ENCODE data around the gene SCNN1A.

SCNN1A gene

GRCh38 chr12:6367969-6368892 is 7.1 kb downstream of the SCNN1A start:
- DNase-seq: no peak

- no peak for DNase-seq
These were observed 8.0 kb downstream of the SCNN1A start for GRCh38 chr12:6367065-6367968.

GRCh38 chr12:6364044-6364374 is 11.4 kb downstream of the SCNN1A start:
- no peak for DNase-seq

- no peak for DNase-seq
These were observed 11.9 kb downstream of the SCNN1A start for GRCh38 chr12:6363330-6364043.

GRCh38 chr12:6363010-6363329 is 12.4 kb downstream of the SCNN1A start:
- DNase-seq: no peak

GRCh38 chr12:6362403-6362802 is 13.0 kb downstream of the SCNN1A start:
- DNase-seq: no peak

- no peak for DNase-seq
These were observed 13.5 kb downstream of the SCNN1A start for GRCh38 chr12:6361834-6362233.

GRCh38 chr12:6360578-6361490 is 14.5 kb downstream of the SCNN1A start:
- DNase-seq: no peak

GRCh38 chr12:6360080-6360571 is 15.2 kb downstream of the SCNN1A start:
- no peak for DNase-seq

- DNase-seq: no peak
These were observed 16.5 kb downstream of the SCNN1A start for GRCh38 chr12:6358881-6359280.

GRCh38 chr12:6356374-6356820 is 19.0 kb downstream of the SCNN1A start:
- DNase-seq: no peak

GRCh38 chr12:6355491-6356373 is 19.6 kb downstream of the SCNN1A start:
- DNase-seq: no peak

- no peak for DNase-seq
These were observed 20.6 kb downstream of the SCNN1A start for GRCh38 chr12:6354495-6355393.

- DNase-seq: no peak
These were observed 22.9 kb downstream of the SCNN1A start for GRCh38 chr12:6352193-6353173.

GRCh38 chr12:6351622-6352021 is 23.7 kb downstream of the SCNN1A start:
- no peak for DNase-seq

GRCh38 chr12:6347367-6348338 is 27.7 kb downstream of the SCNN1A start:
- DNase-seq: no peak

- no peak for DNase-seq
These were observed 28.4 kb downstream of the SCNN1A start for GRCh38 chr12:6346942-6347341.

All from NCI-H1930 (cell line).